RWPE1 (cell line): ENCODE measurements around the gene MATCAP1.

Experiments
- CTCF ChIA-PET: fragments of 350-600 bp; sonication (Branson Sonifier 250); formaldehyde crosslinking; extraction: SDS; loops from one replicate; lab custom pipeline; 2021; lab: Yijun Ruan, JAX
- POLR2A ChIA-PET: fragments of 400-600 bp; formaldehyde crosslinking; extraction: SDS; loops from one replicate; lab custom pipeline; 2020; ENCODE audit warnings: antibody characterized with exemption; ENCODE audit not compliant: low non-redundant PET; lab: Yijun Ruan, JAX
- DNase-seq: peaks from one replicate; pipeline ENCODE4 v3.0.0; 2012; ENCODE audit warnings: low spot score
- H3K27ac ChIP-seq: fragments of 450-650 bp; 2 replicates; pipeline ENCODE4 v1.5.1; 2017
- TF ChIP-seq, protein P1 (sequence below): fragments of 450-650 bp; conservative IDR thresholded peaks from 2 replicates; pipeline ENCODE4 v1.5.1; 2017; ENCODE audit warnings: low read depth, mild to moderate bottlenecking

Gene MATCAP1

GRCh38 chr16:67157106-67157748 lies 26.5 kb downstream of the MATCAP1 start:
- DNase-seq: no peak
- CTCF ChIA-PET: no interaction called here
- TF ChIP-seq, protein P1, sequence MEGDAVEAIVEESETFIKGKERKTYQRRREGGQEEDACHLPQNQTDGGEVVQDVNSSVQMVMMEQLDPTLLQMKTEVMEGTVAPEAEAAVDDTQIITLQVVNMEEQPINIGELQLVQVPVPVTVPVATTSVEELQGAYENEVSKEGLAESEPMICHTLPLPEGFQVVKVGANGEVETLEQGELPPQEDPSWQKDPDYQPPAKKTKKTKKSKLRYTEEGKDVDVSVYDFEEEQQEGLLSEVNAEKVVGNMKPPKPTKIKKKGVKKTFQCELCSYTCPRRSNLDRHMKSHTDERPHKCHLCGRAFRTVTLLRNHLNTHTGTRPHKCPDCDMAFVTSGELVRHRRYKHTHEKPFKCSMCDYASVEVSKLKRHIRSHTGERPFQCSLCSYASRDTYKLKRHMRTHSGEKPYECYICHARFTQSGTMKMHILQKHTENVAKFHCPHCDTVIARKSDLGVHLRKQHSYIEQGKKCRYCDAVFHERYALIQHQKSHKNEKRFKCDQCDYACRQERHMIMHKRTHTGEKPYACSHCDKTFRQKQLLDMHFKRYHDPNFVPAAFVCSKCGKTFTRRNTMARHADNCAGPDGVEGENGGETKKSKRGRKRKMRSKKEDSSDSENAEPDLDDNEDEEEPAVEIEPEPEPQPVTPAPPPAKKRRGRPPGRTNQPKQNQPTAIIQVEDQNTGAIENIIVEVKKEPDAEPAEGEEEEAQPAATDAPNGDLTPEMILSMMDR: no peak
- POLR2A ChIA-PET: no interaction called here
- H3K27ac ChIP-seq: no peak overlapping the region

GRCh38 chr16:67156143-67156844 lies 27.5 kb downstream of the MATCAP1 start:
- CTCF ChIA-PET: interaction anchor here (0.9 to 2.0 kb wide), 11 partner anchors 14 to 202 kb away, joined by 3 to 27 read pairs (median 9); partner anchors contain the start of gene NOL3
- no peak overlapping the region for H3K27ac ChIP-seq
- DNase-seq: no peak
- POLR2A ChIA-PET: no interaction called here
- TF ChIP-seq, protein P1: no peak

DNA sequence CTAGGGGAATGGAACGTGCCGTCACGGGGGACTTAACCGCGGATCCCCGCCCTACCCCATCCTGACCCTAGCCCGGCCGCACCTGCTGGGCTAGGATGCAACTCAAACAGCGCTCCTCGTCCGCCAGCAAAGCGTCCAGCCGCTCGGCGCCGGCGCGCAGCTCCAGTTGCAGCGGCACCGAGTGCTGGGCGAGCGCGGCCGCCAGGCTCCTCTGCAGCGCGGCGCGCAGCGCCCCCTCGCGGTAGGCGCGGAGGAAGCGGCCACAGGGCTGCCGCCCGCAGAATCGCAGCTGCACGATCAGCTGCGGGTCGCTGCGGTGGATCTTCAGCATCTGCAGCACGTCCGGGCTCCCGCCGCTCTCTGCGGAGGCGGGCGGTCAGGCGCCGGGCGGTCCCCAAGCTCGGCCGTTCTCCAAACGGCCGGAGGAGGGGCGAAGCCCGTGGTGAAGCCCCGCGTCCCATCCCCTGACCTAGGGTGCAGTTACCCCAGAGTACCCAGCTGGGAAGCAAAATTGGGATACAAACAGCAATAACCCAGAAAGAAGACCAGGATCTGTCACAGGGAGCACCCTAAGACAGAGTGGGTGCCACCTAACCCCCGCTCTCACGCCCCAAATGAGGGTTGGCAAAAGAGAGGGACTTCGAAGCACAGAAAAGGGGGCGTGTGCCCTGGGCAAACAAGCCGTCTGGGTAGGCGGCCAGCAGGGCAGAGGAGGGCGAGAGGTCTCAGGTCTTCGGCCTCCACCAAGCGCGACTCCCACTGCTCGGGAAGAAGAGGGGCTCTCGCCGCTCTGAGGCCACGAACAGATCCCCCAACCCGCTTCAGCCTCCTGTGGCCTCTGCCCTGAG lies 28.2 kb downstream of the MATCAP1 start:
- TF ChIP-seq, protein P1: peak; percentile 95
- CTCF ChIA-PET: interaction anchor here (0.5 to 2.0 kb wide), 44 partner anchors 8 to 1103 kb away, joined by 3 to 27 read pairs (median 4); partner anchors contain the start of genes CES3, ELMO3, EXOC3L1 and NOL3
- no peak overlapping the region for H3K27ac ChIP-seq
- peak; percentile 74 for DNase-seq
- POLR2A ChIA-PET: interaction anchor here (0.6 to 0.9 kb wide), 3 partner anchors 15 to 276 kb away, joined by 3 to 4 read pairs (median 3); partner anchors contain the start of gene NOL3

- ChIA-PET CTCF (interaction anchor here (0.5 to 2.0 kb wide), 40 partner anchors 9 to 1102 kb away, joined by 3 to 27 read pairs (median 4); partner anchors contain the start of genes CES3, ELMO3 and EXOC3L1), POLR2A (interaction anchor here (0.6 to 0.9 kb wide), 3 partner anchors 16 to 276 kb away, joined by 3 to 4 read pairs (median 3); partner anchors contain the start of gene NOL3)
- TF ChIP-seq, protein P1: no peak
- DNase-seq: no peak
- no peak overlapping the region for H3K27ac ChIP-seq
Measured at GRCh38 chr16:67154578-67155294, 29.0 kb downstream of the MATCAP1 start.

DNA sequence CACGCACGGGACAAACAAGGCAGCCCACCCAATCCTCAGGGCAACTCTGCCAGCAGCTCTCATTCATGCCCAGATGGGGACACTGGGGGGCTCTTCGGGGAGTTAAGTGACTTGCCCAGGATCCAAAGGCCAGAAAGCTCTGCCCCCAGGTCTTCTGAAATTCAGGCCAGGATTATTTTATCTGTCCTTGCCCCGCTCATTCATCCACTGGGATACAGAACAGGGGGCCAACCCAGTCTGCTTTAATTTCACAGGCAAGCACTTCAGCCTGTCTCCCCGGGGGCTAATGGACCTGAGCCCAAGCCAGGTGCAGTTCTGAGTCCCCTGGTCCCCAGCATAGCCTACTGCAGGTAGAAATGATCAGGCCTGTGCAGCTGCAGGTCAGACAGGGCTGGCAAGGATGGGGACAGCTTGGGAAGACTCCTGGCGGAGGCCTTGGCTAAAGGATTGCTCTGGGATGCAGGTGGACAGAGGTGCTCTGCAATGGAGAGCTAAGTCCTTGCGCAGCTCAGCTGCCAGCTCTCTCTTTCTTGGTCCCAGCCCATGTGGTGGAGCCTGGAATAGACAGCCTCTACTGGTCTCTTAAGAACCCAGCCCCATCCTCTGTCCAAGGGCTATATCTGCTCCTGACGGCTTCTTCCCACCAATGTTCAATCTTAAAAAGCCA lies 32.2 kb downstream of the MATCAP1 start:
- ChIA-PET POLR2A (interaction anchor here (1.0 to 1.3 kb wide), 2 partner anchors 19 to 124 kb away, joined by 3 to 4 read pairs; partner anchors contain the start of gene NOL3), CTCF (no interaction called here)
- DNase-seq: no peak
- H3K27ac ChIP-seq: peak overlapping the region; percentile 87
- TF ChIP-seq, protein P1: no peak
